Measurements from ENCODE around the gene ZNF304. TPM values are rescaled to one million over a fixed set of nuclear protein-coding genes. Genes with fewer than 3 reads are reported as not detected.

Gene ZNF304
- total and polyA plus RNA-seq, 2 of the 13 experiments (the other 11 are each of a cell fraction or from before 2014, with no cell fraction given), result 3.4 to 8.0 TPM

DNA sequence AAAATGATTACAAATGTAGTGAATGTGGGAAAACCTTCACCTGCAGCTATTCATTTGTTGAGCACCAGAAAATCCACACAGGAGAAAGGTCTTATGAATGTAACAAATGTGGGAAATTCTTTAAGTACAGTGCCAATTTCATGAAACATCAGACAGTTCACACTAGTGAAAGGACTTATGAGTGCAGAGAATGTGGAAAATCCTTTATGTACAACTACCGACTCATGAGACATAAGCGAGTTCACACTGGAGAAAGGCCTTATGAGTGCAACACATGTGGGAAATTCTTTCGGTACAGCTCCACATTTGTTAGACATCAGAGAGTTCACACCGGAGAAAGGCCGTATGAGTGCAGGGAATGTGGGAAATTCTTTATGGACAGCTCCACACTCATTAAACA is 47.8 kb downstream of the ZNF304 start (continued):
- TF ChIP-seq, protein P1, sequence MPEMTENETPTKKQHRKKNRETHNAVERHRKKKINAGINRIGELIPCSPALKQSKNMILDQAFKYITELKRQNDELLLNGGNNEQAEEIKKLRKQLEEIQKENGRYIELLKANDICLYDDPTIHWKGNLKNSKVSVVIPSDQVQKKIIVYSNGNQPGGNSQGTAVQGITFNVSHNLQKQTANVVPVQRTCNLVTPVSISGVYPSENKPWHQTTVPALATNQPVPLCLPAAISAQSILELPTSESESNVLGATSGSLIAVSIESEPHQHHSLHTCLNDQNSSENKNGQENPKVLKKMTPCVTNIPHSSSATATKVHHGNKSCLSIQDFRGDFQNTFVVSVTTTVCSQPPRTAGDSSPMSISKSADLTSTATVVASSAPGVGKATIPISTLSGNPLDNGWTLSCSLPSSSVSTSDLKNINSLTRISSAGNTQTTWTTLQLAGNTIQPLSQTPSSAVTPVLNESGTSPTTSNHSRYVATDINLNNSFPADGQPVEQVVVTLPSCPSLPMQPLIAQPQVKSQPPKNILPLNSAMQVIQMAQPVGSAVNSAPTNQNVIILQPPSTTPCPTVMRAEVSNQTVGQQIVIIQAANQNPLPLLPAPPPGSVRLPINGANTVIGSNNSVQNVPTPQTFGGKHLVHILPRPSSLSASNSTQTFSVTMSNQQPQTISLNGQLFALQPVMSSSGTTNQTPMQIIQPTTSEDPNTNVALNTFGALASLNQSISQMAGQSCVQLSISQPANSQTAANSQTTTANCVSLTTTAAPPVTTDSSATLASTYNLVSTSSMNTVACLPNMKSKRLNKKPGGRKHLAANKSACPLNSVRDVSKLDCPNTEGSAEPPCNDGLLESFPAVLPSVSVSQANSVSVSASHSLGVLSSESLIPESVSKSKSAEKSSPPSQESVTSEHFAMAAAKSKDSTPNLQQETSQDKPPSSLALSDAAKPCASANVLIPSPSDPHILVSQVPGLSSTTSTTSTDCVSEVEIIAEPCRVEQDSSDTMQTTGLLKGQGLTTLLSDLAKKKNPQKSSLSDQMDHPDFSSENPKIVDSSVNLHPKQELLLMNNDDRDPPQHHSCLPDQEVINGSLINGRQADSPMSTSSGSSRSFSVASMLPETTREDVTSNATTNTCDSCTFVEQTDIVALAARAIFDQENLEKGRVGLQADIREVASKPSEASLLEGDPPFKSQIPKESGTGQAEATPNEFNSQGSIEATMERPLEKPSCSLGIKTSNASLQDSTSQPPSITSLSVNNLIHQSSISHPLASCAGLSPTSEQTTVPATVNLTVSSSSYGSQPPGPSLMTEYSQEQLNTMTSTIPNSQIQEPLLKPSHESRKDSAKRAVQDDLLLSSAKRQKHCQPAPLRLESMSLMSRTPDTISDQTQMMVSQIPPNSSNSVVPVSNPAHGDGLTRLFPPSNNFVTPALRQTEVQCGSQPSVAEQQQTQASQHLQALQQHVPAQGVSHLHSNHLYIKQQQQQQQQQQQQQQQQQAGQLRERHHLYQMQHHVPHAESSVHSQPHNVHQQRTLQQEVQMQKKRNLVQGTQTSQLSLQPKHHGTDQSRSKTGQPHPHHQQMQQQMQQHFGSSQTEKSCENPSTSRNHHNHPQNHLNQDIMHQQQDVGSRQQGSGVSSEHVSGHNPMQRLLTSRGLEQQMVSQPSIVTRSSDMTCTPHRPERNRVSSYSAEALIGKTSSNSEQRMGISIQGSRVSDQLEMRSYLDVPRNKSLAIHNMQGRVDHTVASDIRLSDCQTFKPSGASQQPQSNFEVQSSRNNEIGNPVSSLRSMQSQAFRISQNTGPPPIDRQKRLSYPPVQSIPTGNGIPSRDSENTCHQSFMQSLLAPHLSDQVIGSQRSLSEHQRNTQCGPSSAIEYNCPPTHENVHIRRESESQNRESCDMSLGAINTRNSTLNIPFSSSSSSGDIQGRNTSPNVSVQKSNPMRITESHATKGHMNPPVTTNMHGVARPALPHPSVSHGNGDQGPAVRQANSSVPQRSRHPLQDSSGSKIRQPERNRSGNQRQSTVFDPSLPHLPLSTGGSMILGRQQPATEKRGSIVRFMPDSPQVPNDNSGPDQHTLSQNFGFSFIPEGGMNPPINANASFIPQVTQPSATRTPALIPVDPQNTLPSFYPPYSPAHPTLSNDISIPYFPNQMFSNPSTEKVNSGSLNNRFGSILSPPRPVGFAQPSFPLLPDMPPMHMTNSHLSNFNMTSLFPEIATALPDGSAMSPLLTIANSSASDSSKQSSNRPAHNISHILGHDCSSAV (CRISPR knock-in tag; IDR thresholded peaks at IDR 0.05; ENCODE audit: borderline replicate concordance), result no peak
- no peak for TF ChIP-seq CENPT (CRISPR knock-in tag; IDR thresholded peaks at IDR 0.05; ENCODE audit: low read depth)

DNA sequence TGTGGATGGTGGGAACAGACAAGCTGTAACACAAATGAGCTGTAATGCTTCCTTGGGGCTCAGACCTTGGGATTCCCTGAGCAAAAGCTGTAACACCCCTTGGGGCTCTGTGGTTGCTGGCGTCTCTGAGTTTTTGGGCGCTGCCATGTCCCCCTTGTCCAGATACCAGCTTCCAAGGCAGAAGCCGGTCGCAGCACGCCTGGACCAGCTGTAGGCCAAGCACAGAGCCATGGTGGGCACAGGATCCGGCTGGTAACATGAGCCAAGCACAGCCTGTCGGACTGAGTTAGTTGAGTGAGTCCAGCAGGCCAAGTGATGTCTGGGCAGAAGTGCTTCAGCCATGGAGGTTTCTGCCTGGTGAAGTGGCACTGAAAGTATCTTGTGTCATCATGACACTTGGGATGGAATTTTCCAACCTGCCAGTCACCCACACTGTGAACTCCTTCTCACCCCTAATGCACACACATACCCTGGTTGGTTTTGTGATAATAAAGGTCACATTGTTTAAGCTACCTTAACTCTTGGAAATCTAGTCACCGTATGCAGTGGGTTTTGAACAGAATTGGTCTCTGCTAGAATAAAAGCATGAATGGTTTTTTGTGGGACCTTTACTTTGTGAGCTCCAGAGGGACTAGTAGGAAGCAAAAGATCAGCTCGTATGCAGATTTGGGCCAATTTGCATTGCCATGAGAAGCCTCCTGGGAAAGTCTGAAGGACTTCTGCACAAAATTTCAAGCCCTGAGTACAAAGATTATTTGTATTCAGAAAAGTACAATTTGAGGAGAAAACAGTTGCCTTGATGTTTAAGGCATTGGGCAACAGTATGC is 52.9 kb downstream of the ZNF304 start:
- Histone ChIP-seq H3K4me2 (ENCODE audit: low read depth, low read length) (peak overlapping the region; percentile 39), H3K4me3 (replicated peaks in 1 of 3; ENCODE audit: insufficient read depth in 1 of 3, low read depth in 2 of 3, low read length in 3 of 3) (no peak overlapping the region; a peak in 1 of 6 replicates), H2AFZ (ENCODE audit: low read length) (no peak overlapping the region), H4K20me1 (ENCODE audit: insufficient read depth, low read length) (no peaks in the 10 kb centered on the region), H3K9ac (ENCODE audit: insufficient read depth, low read depth, low read length) (no peak overlapping the region; the same call in 1 of the 2 replicates), H3K79me2 (ENCODE audit: insufficient read depth, low read length) (no peaks in the 10 kb centered on the region), H3K27me3 (ENCODE audit: control insufficient read depth in 1 of 2, insufficient read depth in 2 of 2, low read length in 2 of 2) (no peaks in the 10 kb centered on the region), H3K36me3 (replicated peaks in 1 of 2; ENCODE audit: control insufficient read depth in 1 of 2, insufficient read depth in 2 of 2, low read length in 2 of 2) (peaks cover 4 to 11% of the 10 kb centered on the region in 2 experiments; a peak in 4 of 5 replicates), H3K9me3 (ENCODE audit: low read length) (no peaks in the 10 kb centered on the region), H3K4me1 (ENCODE audit: insufficient read depth, low read length) (peaks cover 34% of the 10 kb centered on the region), H3K27ac (ENCODE audit: extremely low read length, insufficient read depth, low read length) (peak overlapping the region; percentile 63)
- DNase-seq (ENCODE audit: low spot score) (peak; percentile 86), FAIRE-seq (peak; percentile 69), ATAC-seq (peak; percentile 68)
- 11% methylated on average over 2 of the region's 9 CpGs for WGBS (ENCODE audit: low lambda C conversion rate)
- POLR2A ChIA-PET, result no interaction called here
- intact Hi-C loops (cut with micrococcal nuclease; ENCODE audit: unreplicated experiment) (loop anchor here (5.0 to 10.0 kb wide), 2 partner anchors 42 to 299 kb away; partner anchors contain the start of genes TRAPPC2B and ZNF547), in situ Hi-C loops (cut with HindIII; ENCODE audit: extremely low pct_ligation_motif_present, low pct_unique_long_range_greater_than_20kb) (no loop called here)
- CTCF ChIA-PET (ENCODE audit: low intra/inter-chr PET ratio, low total read pairs), result no interaction called here
- BruUV-seq (replicated peaks), result no TSS peak
- TF ChIP-seq PHF5A (CRISPR knock-in tag; IDR thresholded peaks at IDR 0.05; ENCODE audit: low read depth, unreplicated experiment), result no peak
- TF ChIP-seq, protein P2, sequence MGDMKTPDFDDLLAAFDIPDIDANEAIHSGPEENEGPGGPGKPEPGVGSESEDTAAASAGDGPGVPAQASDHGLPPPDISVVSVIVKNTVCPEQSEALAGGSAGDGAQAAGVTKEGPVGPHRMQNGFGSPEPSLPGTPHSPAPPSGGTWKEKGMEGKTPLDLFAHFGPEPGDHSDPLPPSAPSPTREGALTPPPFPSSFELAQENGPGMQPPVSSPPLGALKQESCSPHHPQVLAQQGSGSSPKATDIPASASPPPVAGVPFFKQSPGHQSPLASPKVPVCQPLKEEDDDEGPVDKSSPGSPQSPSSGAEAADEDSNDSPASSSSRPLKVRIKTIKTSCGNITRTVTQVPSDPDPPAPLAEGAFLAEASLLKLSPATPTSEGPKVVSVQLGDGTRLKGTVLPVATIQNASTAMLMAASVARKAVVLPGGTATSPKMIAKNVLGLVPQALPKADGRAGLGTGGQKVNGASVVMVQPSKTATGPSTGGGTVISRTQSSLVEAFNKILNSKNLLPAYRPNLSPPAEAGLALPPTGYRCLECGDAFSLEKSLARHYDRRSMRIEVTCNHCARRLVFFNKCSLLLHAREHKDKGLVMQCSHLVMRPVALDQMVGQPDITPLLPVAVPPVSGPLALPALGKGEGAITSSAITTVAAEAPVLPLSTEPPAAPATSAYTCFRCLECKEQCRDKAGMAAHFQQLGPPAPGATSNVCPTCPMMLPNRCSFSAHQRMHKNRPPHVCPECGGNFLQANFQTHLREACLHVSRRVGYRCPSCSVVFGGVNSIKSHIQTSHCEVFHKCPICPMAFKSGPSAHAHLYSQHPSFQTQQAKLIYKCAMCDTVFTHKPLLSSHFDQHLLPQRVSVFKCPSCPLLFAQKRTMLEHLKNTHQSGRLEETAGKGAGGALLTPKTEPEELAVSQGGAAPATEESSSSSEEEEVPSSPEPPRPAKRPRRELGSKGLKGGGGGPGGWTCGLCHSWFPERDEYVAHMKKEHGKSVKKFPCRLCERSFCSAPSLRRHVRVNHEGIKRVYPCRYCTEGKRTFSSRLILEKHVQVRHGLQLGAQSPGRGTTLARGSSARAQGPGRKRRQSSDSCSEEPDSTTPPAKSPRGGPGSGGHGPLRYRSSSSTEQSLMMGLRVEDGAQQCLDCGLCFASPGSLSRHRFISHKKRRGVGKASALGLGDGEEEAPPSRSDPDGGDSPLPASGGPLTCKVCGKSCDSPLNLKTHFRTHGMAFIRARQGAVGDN (CRISPR knock-in tag; IDR thresholded peaks at IDR 0.05), result peak; percentile 33; the same call in 1 of the 2 replicates
- no peak for TF ChIP-seq PRMT3 (CRISPR knock-in tag; IDR thresholded peaks at IDR 0.05; ENCODE audit: borderline replicate concordance, low read depth)
- peak; percentile 55 for TF ChIP-seq AGO2 (optimal IDR thresholded peaks at IDR 0.05; ENCODE audit: low read depth, low read length)
- TF ChIP-seq PPARG (CRISPR knock-in tag; conservative IDR thresholded peaks at IDR 0.05), result peak; percentile 43; the same call in 1 of the 2 replicates
- peak; percentile 98 for TF ChIP-seq MYNN (CRISPR knock-in tag; IDR thresholded peaks at IDR 0.05; ENCODE audit: low read depth)

All from HepG2 (cell line).